Measurements from ENCODE around the gene LIPC.

DNA sequence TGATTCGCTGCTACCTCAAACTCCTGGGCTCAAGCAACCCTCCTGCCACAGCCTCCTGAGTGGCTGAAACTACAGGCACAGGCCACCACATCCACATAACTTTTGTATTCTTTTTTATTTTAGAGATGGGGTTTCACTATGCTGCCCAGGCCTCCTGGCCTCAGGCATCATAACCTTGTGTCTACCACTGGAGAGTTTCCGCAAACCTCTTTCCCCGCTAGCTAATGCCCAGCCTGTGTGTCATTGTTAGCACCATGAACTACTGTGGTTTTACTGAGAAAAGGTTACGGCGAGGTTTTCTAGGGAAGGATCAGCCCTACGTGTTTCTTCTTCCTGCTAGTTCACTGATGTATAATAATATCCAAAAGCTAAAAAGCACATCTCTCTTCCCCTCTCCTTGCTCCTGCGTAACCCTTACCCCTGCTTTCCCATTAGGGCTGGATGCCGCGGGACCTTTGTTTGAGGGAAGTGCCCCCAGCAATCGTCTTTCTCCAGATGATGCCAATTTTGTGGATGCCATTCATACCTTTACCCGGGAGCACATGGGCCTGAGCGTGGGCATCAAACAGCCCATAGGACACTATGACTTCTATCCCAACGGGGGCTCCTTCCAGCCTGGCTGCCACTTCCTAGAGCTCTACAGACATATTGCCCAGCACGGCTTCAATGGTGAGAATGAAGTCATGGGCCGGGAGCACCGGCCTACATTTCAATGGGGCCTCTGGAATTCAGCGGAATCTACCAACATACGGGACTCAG is 113.7 kb downstream of the LIPC start:
- TF ChIP-seq, protein P1, sequence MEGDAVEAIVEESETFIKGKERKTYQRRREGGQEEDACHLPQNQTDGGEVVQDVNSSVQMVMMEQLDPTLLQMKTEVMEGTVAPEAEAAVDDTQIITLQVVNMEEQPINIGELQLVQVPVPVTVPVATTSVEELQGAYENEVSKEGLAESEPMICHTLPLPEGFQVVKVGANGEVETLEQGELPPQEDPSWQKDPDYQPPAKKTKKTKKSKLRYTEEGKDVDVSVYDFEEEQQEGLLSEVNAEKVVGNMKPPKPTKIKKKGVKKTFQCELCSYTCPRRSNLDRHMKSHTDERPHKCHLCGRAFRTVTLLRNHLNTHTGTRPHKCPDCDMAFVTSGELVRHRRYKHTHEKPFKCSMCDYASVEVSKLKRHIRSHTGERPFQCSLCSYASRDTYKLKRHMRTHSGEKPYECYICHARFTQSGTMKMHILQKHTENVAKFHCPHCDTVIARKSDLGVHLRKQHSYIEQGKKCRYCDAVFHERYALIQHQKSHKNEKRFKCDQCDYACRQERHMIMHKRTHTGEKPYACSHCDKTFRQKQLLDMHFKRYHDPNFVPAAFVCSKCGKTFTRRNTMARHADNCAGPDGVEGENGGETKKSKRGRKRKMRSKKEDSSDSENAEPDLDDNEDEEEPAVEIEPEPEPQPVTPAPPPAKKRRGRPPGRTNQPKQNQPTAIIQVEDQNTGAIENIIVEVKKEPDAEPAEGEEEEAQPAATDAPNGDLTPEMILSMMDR (IDR thresholded peaks at IDR 0.05): no peak
- TF ChIP-seq POLR2A (IDR thresholded peaks at IDR 0.05): no peak

Measured in thyroid gland (tissue), 4 donors.